Trophoblast cell (in vitro differentiated cells and primary cell): ENCODE results near the gene RCOR2. TPM values are rescaled to one million over a fixed set of nuclear protein-coding genes. Genes with fewer than 3 reads are reported as not detected.
"Not testable (repeated sequence)": the region's sequence is repeated elsewhere in the genome, so short reads cannot be mapped to it uniquely, and the experiment has no call there.

ENCODE experiments used
- DNase-seq, 2 donors: peaks; one replicate each; pipeline ENCODE4 v3.0.0-alpha.2; 2016
- H2AFZ ChIP-seq: 2 replicates; pipeline ENCODE4 v1.6.1; 2013; ENCODE audit warnings: low read length, moderate library complexity, mild to moderate bottlenecking; ENCODE audit not compliant: insufficient read depth, poor library complexity
- H2AK5ac ChIP-seq: 2 replicates; pipeline ENCODE4 v1.6.1; 2013; ENCODE audit warnings: mild to moderate bottlenecking, low read length
- H2BK120ac ChIP-seq: 2 replicates; pipeline ENCODE4 v1.6.1; 2013; ENCODE audit warnings: low read length, mild to moderate bottlenecking, moderate library complexity; ENCODE audit not compliant: insufficient read depth, poor library complexity
- H2BK12ac ChIP-seq: 2 replicates; pipeline ENCODE4 v1.6.1; 2013; ENCODE audit warnings: mild to moderate bottlenecking, low read length, moderate library complexity
- H2BK5ac ChIP-seq: 2 replicates; pipeline ENCODE4 v1.6.1; 2013; ENCODE audit warnings: low read length, low read depth, moderate library complexity, mild to moderate bottlenecking; ENCODE audit not compliant: poor library complexity
- H3K14ac ChIP-seq: 2 replicates; pipeline ENCODE4 v1.6.1; 2013; ENCODE audit warnings: mild to moderate bottlenecking, low read length
- H3K18ac ChIP-seq: 2 replicates; pipeline ENCODE4 v1.6.1; 2013; ENCODE audit warnings: mild to moderate bottlenecking, low read length
- H3K23ac ChIP-seq: 2 replicates; pipeline ENCODE4 v1.6.1; 2013; ENCODE audit warnings: low read length
- H3K27ac ChIP-seq: 2 replicates; pipeline ENCODE4 v1.5.1; 2013; ENCODE audit warnings: low read depth, mild to moderate bottlenecking, inconsistent platforms, low read length, moderate library complexity
- H3K27me3 ChIP-seq: 2 replicates; pipeline ENCODE4 v1.6.1; 2013; ENCODE audit warnings: inconsistent platforms, mild to moderate bottlenecking, low read length, moderate library complexity; ENCODE audit not compliant: insufficient read depth
- H3K36me3 ChIP-seq, 2 experiments: 1 replicate in 1 of 2; 2 replicates in 1 of 2; pipeline ENCODE4 v1.6.1; 2013; ENCODE audit warnings: low read length in 2 of 2, mild to moderate bottlenecking in 2 of 2, moderate library complexity in 1 of 2; ENCODE audit not compliant: insufficient read depth in 2 of 2, control insufficient read depth in 1 of 2
- H3K4ac ChIP-seq: 2 replicates; pipeline ENCODE4 v1.6.1; 2013; ENCODE audit warnings: low read depth, mild to moderate bottlenecking, low read length, moderate library complexity
- H3K4me1 ChIP-seq, 2 experiments: 1 replicate in 1 of 2; 2 replicates in 1 of 2; pipeline ENCODE4 v1.6.1; 2013; ENCODE audit warnings: low read length in 2 of 2, mild to moderate bottlenecking in 2 of 2, moderate library complexity in 1 of 2; ENCODE audit not compliant: insufficient read depth in 2 of 2, control insufficient read depth in 1 of 2
- H3K4me2 ChIP-seq: 2 replicates; pipeline ENCODE4 v1.6.1; 2013; ENCODE audit warnings: inconsistent platforms, mild to moderate bottlenecking, low read length, moderate library complexity
- H3K4me3 ChIP-seq: 2 replicates; pipeline ENCODE4 v1.5.1; 2013; ENCODE audit warnings: mild to moderate bottlenecking, low read depth, low read length, inconsistent platforms
- H3K79me1 ChIP-seq: one replicate; pipeline ENCODE4 v1.6.1; 2013; ENCODE audit warnings: low read length
- H3K79me2 ChIP-seq: 2 replicates; pipeline ENCODE4 v1.6.1; 2013; ENCODE audit warnings: low read length, mild to moderate bottlenecking; ENCODE audit not compliant: control insufficient read depth, insufficient read depth, poor library complexity
- H3K9ac ChIP-seq: 2 replicates; pipeline ENCODE4 v1.6.1; 2013; ENCODE audit warnings: mild to moderate bottlenecking, low read length
- H3K9me3 ChIP-seq: 2 replicates; pipeline ENCODE4 v1.6.1; 2013; ENCODE audit warnings: low read depth, mild to moderate bottlenecking, control low read depth, inconsistent platforms, low read length; ENCODE audit not compliant: insufficient read depth
- H4K12ac ChIP-seq: 2 replicates; pipeline ENCODE4 v1.6.1; 2013; ENCODE audit warnings: low read depth, mild to moderate bottlenecking, low read length, moderate library complexity
- H4K8ac ChIP-seq: 2 replicates; pipeline ENCODE4 v1.6.1; 2013; ENCODE audit warnings: low read depth, mild to moderate bottlenecking, low read length, moderate library complexity
- H4K91ac ChIP-seq: one replicate; pipeline ENCODE4 v1.6.1; 2013; ENCODE audit warnings: low read depth, mild to moderate bottlenecking, low read length, moderate library complexity
- WGBS: extraction: QIAGEN DNeasy Blood & Tissue Kit; methylation state at CpG from one replicate; pipeline ENCODE4 v1.1.7; 2013; ENCODE audit warnings: missing lambda C conversion rate; ENCODE audit not compliant: insufficient read length, insufficient coverage; ENCODE audit errors: extremely low coverage; 5-methylcytosine and 5-hydroxymethylcytosine counted together
- polyA plus RNA-seq: library from polyadenylated mRNA; stranded (reverse); fragments of 200-250 nt; gene quantifications from 2 replicates; pipeline ENCODE4 v1.2.3, GENCODE V29; 2013

The RCOR2 gene
- polyA plus RNA-seq: 11.6 and 13.0 TPM in 2 replicates

DNA sequence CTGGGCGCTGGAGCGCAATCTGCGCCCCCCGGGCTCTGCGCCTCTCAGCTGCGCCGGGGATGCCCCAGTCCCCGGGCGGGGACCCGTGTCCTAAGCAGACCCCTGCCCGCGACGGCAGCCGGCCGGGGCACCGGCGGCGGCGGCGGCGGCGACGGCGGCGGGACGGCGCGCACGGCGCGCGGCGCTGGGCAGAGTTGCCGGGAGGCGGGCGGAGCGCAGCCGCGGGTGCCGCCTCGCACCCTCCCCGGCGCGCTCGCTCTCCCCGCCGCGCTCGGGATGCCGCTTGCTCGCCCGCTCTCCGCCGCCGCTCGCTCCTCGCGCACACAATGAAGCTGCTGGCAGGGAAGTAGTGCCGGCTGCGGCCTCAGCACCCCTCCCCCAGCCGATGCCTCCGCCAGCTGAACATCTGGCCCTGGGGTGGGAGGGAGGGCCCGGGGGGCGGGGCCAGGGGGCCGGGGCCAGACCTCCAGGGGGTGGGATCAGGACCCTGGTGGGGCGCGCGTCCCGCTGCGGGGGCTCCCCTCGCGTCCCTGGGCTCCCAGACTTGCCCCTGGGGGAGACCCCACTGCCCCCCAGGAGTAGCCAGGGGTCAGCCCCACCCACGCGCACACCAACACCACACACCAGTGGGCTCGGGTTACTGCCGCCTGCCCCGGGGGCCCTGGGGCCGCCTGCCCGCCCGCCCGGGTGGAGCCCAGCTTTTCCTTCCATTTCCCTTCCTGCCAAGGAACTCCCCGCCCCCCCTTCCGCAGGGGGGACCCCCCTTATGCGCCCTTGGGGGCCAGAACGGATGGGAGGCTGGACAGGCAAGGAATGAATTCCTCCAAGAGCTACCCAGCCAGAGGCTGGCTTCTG, at the start of gene RCOR2:
RCOR2 (minus strand) TSS at position 328 of the 855 bp plus-strand sequence. CDS start 708 bp downstream, outside the sequence.
- no peak within 1 kb of the TSS for H3K23ac ChIP-seq
- peak within 1 kb of the TSS; percentile 79 for H3K9ac ChIP-seq
- H4K91ac ChIP-seq: peak within 1 kb of the TSS; percentile 97
- peak within 1 kb of the TSS; percentile 79 for H2AK5ac ChIP-seq
- peak within 1 kb of the TSS; percentile 93 for H3K14ac ChIP-seq
- H4K12ac ChIP-seq: peak within 1 kb of the TSS; percentile 76
- DNase-seq: peak; percentile 87 to 93
- H2AFZ ChIP-seq: peak within 1 kb of the TSS; percentile 61
- H2BK12ac ChIP-seq: peak within 1 kb of the TSS; percentile 79
- no CpG with 5 or more reads among the region's 85 CpGs for WGBS
- H3K79me1 ChIP-seq: peaks cover 40% of the 10 kb centered on the region
- peak within 1 kb of the TSS; percentile 66 for H3K27ac ChIP-seq
- H2BK5ac ChIP-seq: peak within 1 kb of the TSS; percentile 43
- H3K4me1 ChIP-seq: peaks cover 43 to 49% of the 10 kb centered on the region in 2 experiments
- H3K36me3 ChIP-seq: peaks cover 25% of the 10 kb centered on the region in 2 experiments
- H3K9me3 ChIP-seq: no peaks in the 10 kb centered on the region
- H3K4ac ChIP-seq: peak within 1 kb of the TSS; percentile 80
- peak within 1 kb of the TSS; percentile 92 for H3K4me2 ChIP-seq
- no peaks in the 10 kb centered on the region for H3K27me3 ChIP-seq
- H3K18ac ChIP-seq: peak within 1 kb of the TSS; percentile 94
- peak within 1 kb of the TSS; percentile 74 for H3K4me3 ChIP-seq
- H2BK120ac ChIP-seq: peak within 1 kb of the TSS; percentile 79
- peak within 1 kb of the TSS; percentile 85 for H4K8ac ChIP-seq
- H3K79me2 ChIP-seq: peaks cover 10% of the 10 kb centered on the region

DNA sequence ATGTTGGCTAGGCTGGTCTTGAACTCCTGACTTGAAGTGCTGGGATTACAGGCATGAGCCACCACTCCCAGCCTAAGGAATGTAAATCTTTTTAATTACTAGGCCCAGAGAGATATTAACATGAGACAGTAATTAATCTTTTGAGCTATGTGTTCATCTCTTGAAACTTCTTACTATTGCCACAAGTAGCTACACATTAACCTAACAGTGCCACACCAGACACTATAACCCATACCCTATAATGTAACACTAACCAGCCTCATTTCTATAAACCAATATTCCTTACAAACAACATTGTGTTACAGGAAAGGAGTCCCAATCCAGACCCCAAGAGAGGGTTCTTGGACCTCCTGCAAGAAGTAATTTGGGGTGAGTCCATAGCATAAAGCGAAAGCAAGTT, 49.5 kb upstream of the RCOR2 start:
- WGBS: no CpG with 5 or more reads among the region's 1 CpG
- no peaks in the 10 kb centered on the region for H3K79me2 ChIP-seq

DNA sequence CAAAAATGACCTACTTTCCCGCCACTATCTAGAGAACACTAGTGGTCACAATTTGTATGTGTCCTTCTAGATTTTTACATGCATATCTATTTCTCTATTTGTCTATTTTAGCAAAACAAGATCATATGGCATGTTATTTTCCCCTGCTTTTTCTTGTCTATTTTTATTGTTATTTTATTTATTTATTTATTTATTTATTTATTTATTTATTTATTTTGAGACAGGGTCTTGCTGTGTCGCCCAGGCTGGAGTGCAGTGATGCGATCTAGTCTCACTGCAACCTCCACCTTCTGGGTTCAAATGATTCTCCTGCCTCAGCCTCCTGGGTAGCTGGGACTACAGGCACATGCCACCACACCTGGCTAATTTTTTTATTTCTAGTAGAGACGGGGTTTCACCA, 46.9 kb upstream of the RCOR2 start:
- not testable (repeated sequence) for H2AFZ ChIP-seq, H3K9ac ChIP-seq, H4K91ac ChIP-seq, H3K4me2 ChIP-seq, H2AK5ac ChIP-seq, H3K9me3 ChIP-seq, DNase-seq, H2BK5ac ChIP-seq, H4K12ac ChIP-seq, H3K14ac ChIP-seq, H3K27ac ChIP-seq, H2BK12ac ChIP-seq, H3K4ac ChIP-seq, H3K36me3 ChIP-seq, H3K79me2 ChIP-seq, H3K27me3 ChIP-seq, H3K79me1 ChIP-seq, H3K23ac ChIP-seq, H3K4me1 ChIP-seq, H2BK120ac ChIP-seq, H3K4me3 ChIP-seq, H3K18ac ChIP-seq, H4K8ac ChIP-seq
- no CpG with 5 or more reads among the region's 4 CpGs for WGBS

More for the DNA sequence above, 49.5 kb upstream of the RCOR2 start:
- no peak overlapping the region for H2AK5ac ChIP-seq
- H2AFZ ChIP-seq: no peak overlapping the region
- H3K4me3 ChIP-seq: no peak overlapping the region
- H3K9ac ChIP-seq: no peak overlapping the region
- no peaks in the 10 kb centered on the region for H3K9me3 ChIP-seq
- H3K23ac ChIP-seq: no peak overlapping the region
- no peak overlapping the region for H2BK12ac ChIP-seq
- no peak for DNase-seq
- no peak overlapping the region for H3K18ac ChIP-seq
- H3K36me3 ChIP-seq: no peaks in the 10 kb centered on the region
- no peaks in the 10 kb centered on the region for H3K27me3 ChIP-seq
- H3K4ac ChIP-seq: no peak overlapping the region
- no peak overlapping the region for H2BK5ac ChIP-seq
- H4K91ac ChIP-seq: no peak overlapping the region
- H3K27ac ChIP-seq: no peak overlapping the region
- H3K4me1 ChIP-seq: peaks cover 0 to 2% of the 10 kb centered on the region in 2 experiments
- no peak overlapping the region for H3K4me2 ChIP-seq
- no peak overlapping the region for H2BK120ac ChIP-seq
- no peaks in the 10 kb centered on the region for H3K79me1 ChIP-seq
- no peak overlapping the region for H3K14ac ChIP-seq
- H4K8ac ChIP-seq: no peak overlapping the region
- no peak overlapping the region for H4K12ac ChIP-seq

DNA sequence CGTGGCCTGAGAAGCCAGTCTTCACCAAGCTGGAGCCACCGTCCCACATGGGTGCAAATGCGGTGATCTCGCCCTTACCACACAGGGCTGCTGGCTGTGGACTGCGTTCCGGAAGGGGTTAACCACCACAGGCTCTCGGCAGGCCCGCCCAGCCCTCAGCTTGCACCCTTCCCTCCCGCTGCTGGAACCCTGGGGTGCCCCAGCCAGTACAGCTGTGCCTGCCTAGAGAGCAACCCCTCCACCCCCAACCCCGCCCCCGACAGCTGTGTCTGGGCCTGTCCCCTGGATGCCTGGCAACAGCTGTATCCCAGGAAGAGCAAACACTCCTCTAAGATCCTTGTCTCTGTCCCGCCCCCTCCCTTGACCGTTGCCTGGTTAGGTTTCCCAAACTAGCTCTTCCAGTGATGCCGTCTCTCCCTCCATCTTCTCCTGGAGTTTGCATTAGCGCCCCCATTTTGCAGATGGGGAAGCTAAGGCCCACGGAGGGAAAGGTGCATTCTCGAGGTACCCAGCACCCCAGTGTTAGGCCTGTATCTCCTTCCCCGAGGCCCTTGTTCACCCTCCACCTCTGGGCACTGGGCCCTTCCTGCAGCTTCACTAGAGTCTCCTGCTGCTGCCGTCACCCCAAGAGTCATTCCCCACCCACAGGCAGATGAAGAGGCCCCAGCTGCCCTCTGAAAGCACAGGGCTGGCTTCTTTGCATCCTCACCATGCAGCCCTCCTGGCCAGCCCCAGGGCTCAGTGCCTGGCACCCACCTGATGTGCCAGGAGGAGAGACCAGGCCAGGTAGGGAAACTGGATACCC, 44.8 kb upstream of the RCOR2 start:
- Histone ChIP-seq H2BK5ac (no peak overlapping the region), H4K12ac (no peak overlapping the region), H3K4me1 (peaks cover 0 to 3% of the 10 kb centered on the region in 2 experiments), H3K79me1 (no peaks in the 10 kb centered on the region), H4K91ac (no peak overlapping the region), H3K36me3 (peaks cover 8 to 16% of the 10 kb centered on the region in 2 experiments), H2AFZ (no peak overlapping the region), H3K9ac (no peak overlapping the region), H2BK12ac (no peak overlapping the region), H3K27me3 (no peaks in the 10 kb centered on the region), H3K14ac (no peak overlapping the region), H3K27ac (no peak overlapping the region), H3K9me3 (peaks cover 2% of the 10 kb centered on the region), H2BK120ac (no peak overlapping the region), H2AK5ac (no peak overlapping the region), H3K23ac (no peak overlapping the region), H3K4me3 (no peak overlapping the region), H3K79me2 (no peaks in the 10 kb centered on the region), H3K4ac (no peak overlapping the region), H3K18ac (no peak overlapping the region), H3K4me2 (no peak overlapping the region), H4K8ac (no peak overlapping the region)
- no CpG with 5 or more reads among the region's 19 CpGs for WGBS
- DNase-seq: peak in 1 of 2 donors; percentile 46
